GM12873 (cell line): ENCODE measurements around the gene ROR1.

Experiments
- CTCF ChIP-seq: IDR thresholded peaks from 2 replicates; pipeline ENCODE4 v1.5.1; 2012; ENCODE audit warnings: low read depth, mild to moderate bottlenecking, moderate library complexity, low read length, control low read depth; ENCODE audit not compliant: insufficient read depth; ENCODE audit errors: missing control alignments

Gene ROR1

GRCh38 chr1:63861052-63861691 is 87.4 kb downstream of the ROR1 start:
- no peak for TF ChIP-seq CTCF

GRCh38 chr1:63863145-63863544 is 89.3 kb downstream of the ROR1 start:
- TF ChIP-seq CTCF: no peak

GRCh38 chr1:63864224-63864641 is 90.4 kb downstream of the ROR1 start:
- TF ChIP-seq CTCF: no peak

GRCh38 chr1:63865561-63865960 is 91.7 kb downstream of the ROR1 start:
- no peak for TF ChIP-seq CTCF

- no peak for TF ChIP-seq CTCF
These were observed 92.3 kb downstream of the ROR1 start for GRCh38 chr1:63866084-63866483.

- no peak for TF ChIP-seq CTCF
These were observed 93.8 kb downstream of the ROR1 start for GRCh38 chr1:63867429-63868176.

- no peak for TF ChIP-seq CTCF
These were observed 94.5 kb downstream of the ROR1 start for GRCh38 chr1:63868268-63868781.
